GM19351 (cell line): ENCODE data around the gene AUTS2.
"Not testable (repeated sequence)": the region's sequence is repeated elsewhere in the genome, so short reads cannot be mapped to it uniquely, and the experiment has no call there.

Experiments
- ATAC-seq: cut with Tn5 transposase; IDR thresholded peaks from one replicate; pipeline ENCODE4 v1.9.1; 2021; ENCODE audit warnings: mild to moderate bottlenecking, moderate library complexity; ENCODE audit not compliant: unreplicated experiment

The AUTS2 gene

DNA sequence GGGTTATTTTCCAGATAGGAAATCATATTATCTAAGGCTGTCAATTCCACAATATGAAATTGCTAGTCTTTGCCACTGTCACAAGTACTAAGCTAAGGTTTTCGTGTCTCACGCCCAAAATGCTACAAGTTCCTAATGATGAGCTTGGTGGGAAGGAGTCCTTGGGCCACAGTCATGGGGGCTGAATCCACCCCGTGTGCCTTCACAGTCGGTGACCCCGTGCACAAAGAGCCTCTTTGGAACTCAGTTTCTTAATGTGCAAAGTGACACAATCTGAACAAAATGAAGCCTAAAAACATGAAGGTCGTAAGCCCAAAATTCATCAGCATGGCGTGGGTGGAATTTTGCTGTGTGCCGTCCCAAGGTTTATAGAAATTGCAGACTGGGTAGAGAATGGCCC is 1196.7 kb downstream of the AUTS2 start:
- ATAC-seq: no peak

DNA sequence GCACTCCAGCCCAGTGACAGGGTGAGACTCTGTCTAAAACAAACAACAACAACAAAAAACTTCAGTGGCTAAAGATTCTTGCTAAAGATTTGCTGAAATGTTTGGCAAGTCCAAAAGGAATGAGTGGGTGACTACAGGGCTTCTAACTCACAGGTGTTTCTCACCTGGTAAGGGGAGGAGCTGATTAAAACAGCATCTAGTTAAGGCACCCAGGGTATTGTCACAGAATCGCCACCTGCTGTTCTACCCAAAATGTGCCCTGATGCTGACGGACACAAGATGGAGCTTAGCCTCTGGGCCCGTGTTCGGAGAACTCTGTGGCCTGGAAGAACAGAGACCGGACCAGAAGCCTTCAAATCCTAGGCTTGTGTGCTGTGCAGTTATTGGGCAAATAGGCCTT is 1197.7 kb downstream of the AUTS2 start:
- no peak for ATAC-seq

DNA sequence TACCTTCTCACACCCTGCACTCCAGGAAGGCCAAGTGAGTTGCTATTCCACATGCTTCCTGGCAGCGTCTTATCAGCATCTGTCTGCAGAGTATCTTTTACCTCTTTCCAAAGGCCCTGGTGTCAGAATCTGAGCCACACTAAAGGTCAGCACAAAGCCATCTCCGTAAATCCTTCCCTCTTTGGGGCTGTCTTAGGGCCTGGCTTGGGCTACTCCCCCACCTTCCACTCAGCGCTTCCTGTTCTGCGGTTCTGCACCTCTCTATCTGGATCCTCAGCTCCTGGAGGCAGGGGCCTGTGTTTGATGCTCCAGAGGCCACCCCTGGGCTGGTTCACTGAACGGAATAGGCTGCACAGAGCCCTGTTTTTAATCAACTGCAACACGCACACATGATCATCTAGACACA is 1198.8 kb downstream of the AUTS2 start:
- ATAC-seq: no peak

DNA sequence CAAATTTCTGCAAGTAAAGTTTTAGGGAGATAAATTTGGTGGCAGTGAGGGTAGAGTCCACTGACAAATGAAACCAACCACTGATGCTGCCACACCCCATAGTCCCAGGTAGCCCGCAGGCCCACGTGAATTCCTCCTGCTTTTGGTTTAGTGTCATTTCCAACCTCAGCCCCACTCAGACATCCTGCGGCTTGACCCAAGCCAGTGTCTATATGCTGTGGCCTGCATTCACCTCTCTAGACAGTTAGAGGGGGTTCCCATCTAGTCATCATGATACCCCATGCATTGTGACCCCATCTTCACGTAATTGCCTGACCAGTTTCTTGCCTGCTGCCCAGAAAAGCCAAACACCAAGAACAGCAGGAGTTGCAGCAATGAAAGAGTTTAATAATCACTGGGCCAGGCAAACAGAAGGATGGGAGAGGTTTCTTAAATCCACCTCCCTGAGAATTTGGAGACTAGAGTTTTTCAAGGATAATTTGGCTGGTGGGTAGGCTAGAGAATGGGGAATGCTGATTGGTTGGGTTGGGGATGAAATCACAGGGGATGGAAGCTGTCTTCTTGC is 1201.6 kb downstream of the AUTS2 start:
- peak; percentile 61 for ATAC-seq

DNA sequence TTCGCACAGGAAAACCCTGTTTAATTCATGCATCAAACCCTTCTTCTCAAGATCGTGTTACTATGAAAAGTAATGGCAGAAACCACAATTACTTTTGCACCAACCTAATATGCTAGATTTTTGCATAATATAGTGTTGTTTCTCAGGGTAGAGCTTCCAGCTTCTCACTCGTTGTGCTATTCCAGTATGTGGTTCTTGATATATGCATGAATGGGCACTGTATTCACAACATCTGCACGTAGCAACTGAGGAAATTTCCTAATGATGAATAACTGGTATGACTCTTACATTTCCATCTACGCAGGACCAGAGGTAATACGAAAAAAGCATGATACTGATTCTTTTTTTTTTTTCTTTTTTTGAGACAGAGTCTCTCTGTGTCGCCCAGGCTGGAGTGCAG is 1207.1 kb downstream of the AUTS2 start:
- peak; percentile 82 for ATAC-seq

DNA sequence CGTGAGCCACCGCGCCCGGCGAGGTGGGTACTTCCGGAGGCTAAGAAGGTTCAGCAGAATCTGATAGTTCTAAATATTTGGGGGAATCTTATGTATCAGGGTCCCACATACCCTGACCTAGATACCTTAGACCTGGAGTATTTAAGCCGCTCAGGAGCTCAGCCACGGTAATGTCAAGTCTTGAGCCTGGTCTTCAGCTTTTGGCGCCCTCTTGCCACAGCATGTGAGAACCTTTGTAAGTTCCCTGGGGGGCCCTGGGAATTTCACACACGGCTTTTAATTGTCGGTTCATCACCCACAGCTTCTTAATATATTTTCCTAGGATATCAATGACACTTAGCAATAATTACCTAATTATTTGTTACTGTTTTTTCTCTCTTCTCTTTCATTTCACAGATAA is 1209.4 kb downstream of the AUTS2 start:
- ATAC-seq: no peak

DNA sequence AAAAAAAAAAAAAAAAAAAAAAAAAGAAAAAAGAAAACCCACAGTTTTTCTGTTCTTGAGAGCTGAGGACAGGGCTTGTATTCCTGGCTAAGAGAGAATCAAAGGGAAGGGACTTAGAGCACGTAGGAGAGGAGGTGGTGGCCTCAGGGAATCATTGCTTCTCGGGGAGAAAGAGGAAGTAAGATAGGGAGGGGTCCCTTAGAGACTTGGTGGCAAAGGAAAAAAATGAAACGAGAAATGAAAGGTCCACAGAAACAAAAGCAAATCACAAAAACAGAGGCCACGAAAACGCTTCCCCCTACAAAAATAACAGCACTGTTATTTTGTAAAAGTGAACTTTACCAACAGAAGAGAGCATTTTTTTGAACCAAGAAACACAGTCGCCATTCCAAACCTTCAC is 1210.6 kb downstream of the AUTS2 start:
- ATAC-seq: no peak

DNA sequence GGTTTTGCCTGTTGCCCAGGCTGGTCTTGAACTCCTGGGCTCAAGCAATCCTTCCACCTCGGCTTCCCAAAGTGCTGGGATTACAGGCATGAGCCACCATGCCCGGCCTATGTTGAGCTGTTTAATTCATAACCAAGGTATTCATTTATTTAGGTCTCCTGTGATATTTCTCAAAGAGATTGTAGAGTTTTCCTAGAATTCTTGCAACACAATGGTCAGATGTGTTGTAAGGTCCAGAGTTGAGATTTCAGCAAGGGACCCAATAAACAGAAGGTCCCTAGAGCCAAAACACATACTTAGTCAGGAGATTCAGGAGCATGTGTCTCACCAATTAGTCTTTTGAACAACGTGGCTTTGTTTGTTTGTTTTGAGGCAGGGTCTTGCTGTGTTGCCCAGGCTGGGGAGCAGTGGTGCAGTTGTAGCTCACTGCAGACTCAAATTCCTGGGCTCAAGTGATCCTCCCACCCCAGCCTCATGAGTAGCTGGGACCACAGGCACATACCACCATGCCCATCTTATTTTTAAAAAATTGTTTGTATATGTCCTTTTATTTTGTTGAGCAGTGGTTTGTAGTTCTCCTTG is 1212.4 kb downstream of the AUTS2 start:
- ATAC-seq: no peak

DNA sequence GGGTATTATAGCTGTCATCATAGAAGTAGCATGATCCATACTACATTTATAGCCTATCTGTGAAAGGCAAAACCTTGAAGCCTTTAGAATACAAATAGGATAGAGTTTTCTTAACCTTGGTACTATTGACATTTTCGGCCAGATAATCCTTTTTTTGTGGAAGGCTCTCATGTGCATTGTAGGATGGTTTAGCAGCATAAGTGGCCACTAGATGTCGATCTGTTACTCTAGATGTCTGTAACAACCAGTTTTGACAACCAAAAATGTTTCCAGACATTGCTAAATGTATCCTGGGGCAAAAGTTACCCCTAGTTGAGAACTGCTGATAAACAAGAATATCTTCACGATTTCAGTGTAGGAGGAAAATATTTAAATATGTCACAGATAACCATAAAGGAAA is 1214.2 kb downstream of the AUTS2 start:
- no peak for ATAC-seq

DNA sequence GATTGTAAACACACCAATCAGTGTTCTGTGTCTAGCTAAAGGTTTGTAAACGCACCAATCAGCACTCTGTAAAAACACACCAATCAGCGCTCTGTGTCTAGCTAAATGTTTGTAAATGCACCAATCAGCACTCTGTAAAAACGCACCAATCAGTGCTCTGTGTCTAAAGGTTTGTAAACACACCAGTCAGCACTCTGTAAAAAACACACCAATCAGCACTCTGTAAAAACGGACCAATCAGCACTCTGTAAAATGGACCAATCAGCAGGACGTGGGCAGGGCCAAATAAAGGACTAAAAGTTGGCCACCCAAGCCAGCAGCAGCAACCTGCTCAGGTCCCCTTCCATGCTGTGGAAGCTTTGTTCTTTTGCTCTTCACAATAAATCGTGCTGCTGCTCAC is 1224.2 kb downstream of the AUTS2 start:
- ATAC-seq: not testable (repeated sequence)

DNA sequence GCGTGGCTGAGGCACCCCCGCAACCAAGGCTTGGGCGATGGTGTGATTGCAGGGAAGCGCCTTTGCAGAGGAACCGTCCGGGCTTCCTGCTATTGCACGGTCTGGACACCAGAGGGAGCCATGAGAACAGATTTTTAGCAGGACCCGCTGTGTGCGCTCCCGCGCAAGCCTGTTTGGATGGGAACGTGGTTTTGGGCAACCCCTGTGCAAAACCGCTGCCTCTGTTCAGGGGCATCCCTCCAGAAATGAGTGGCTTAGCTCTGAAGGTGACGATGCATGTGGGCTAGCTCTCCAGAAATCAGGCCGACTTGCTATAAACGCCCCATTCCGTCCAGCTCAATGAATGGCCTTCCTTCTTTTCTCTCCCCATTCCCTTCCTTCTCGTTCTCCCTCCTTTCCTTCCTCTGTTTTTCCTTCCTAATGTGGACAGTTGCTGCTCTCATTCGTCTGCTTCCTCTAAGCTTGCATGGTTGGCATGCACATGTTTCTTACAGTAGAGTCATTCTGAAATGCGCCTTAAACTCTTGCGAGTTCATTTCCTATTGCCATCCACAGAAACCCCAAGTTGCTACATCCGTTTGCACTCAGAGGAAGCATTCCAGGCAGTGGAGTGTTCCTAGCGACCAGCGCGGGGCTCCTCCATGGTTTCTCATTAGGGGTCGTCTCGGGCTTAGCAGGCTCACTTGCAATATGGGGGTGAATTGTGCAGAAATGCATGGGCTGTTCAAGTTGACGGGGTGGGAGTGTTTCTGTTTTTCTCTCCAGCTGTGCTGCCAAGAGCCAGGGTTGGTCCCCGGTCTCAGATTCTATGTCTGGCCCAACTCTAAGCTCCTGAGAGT is 1231.2 kb downstream of the AUTS2 start:
- peak; percentile 84 for ATAC-seq

DNA sequence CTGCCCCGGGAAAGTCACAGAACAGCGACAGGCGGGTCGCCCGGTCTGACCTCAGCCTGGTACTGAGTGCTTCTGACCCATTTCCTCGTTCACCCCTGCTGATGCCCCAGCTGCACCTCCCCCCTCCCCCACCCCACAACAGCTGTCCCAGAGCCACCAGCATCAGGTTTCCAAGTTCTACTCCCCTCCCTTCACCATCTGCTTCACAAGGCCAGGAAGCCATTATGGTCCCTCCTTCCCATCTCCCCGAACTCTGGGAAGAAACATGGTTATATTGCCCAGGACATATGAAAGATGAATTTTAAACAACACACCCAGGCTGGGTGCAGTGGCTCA is 1231.8 kb downstream of the AUTS2 start:
- no peak for ATAC-seq

DNA sequence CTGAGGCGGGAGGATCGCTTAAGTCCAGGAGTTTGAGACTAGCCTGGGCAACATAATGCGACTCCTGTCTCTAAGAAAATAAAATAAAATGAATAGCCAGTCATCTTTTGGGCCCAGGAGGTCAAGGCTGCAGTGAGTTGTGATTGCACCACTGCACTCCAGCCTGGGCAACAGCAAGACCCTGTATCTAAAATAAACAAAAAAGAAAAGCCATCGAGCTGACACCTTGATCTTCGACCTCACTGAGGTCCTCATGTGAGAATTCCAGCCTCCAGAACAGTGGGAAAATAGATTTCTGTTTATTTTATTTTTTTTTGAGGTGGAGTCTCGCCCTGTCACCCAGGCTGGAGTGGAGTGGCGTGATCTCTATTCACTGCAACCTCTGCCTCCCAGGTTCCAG is 1232.2 kb downstream of the AUTS2 start:
- ATAC-seq: no peak

DNA sequence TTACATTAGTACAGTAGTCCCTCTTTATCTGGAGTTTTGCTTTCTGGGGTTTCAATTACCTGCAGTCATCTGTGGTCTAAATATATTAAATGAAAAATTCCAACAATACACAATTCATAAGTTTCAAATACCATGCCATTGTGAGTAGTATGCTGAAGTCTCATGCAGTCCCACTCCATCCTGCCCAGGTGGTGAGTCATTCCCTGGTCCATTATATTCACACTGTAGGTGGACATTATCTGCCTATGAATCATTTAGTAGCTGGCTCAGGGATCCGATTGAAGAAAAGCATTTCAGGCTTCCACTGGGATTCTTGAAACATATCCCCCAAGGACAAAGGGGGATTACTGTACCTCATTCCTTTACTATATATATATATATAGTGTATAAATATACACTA is 1235.5 kb downstream of the AUTS2 start:
- ATAC-seq: no peak

DNA sequence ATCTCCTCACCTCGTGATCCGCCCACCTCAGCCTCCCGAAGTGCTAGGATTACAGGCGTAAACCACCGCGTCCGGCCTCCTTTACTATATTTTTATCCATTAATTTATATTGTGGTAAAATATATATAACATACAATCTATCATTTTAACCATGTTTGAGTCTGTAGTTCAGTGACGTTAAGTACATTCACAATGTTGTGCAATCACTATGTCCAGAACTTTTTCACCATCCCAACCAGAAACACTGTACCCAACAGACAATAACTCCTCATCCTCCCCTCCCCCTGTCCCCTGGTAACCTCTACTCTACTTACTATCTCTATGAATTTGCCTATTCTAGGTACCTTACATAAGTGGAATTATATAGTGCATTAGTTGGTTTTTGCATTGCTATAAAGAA is 1236.1 kb downstream of the AUTS2 start:
- no peak for ATAC-seq

DNA sequence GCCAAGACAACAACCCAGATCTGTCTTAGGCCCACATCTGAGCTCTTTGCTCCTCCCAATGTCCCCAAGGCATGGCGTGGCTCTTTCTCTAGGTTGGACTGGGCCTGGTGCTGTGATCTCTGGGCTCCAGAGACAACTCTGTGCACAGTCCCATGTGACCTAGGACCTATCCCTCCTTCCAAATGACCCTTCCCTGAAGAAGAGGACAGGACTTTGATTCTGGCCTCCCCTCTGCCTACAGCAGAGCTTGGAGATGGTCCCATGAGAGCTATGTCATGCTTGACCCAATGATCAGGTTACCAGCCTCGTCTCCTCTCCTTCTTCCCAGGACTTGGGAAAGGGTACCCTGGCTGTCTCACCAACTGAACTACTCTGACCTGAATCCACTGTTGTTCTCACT is 1237.4 kb downstream of the AUTS2 start:
- ATAC-seq: no peak

DNA sequence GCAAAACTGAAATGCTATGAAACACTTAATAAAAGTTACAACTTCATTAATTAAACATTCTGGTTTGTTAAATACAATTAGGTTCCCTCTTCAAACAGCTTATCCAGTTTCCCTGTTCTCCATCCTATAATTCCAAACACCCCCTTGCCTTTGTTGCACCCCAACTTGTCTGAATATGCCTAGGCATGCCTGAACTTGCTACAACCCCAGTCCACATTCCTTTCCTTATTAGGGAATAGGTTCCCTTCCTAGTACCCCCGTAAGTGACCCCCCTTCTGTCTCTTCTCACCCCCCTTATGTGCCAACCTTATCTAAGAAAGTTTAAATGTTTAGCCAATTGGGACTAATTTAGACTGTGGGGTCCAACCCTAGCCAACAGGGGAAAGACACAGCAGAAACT is 1238.0 kb downstream of the AUTS2 start:
- ATAC-seq: no peak

DNA sequence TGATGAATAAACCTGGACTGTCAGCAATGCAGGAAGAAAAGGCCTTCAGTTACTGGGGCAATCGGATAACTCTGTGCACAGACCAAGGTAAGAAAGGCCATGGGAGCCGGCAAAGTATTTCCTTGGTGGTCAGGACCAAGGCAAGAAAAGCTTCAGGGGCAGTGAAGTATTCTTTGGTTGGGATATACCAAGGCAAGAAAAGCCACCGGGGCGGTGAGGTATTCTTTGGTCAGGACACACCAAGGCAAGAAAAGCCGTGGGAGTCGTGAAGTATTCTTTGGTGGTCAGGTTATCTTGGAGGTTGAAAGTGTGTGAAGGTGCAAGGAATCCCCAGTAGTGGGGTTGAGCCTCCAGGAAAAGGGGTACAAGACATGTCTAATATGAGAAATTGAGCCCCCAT is 1238.7 kb downstream of the AUTS2 start:
- no peak for ATAC-seq

DNA sequence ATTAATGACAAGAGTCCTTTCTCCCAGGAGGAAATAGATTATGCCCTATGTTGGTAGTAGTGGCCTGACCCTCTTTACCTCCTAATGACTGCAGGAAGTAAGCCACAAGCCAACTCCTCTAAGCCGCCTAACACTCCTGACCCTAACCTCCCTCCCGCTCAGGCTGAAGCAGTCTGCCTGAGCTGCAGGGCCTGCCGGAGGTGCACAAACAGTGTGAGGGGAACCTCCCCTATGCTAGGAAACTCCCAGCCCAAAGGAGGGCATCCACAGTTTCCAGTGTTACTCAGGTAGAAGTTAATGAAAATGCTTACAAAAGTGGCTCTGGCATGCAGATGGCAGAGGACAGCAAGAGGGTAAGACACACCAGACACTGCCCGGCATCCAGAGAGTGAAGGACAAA is 1239.3 kb downstream of the AUTS2 start:
- ATAC-seq: no peak

DNA sequence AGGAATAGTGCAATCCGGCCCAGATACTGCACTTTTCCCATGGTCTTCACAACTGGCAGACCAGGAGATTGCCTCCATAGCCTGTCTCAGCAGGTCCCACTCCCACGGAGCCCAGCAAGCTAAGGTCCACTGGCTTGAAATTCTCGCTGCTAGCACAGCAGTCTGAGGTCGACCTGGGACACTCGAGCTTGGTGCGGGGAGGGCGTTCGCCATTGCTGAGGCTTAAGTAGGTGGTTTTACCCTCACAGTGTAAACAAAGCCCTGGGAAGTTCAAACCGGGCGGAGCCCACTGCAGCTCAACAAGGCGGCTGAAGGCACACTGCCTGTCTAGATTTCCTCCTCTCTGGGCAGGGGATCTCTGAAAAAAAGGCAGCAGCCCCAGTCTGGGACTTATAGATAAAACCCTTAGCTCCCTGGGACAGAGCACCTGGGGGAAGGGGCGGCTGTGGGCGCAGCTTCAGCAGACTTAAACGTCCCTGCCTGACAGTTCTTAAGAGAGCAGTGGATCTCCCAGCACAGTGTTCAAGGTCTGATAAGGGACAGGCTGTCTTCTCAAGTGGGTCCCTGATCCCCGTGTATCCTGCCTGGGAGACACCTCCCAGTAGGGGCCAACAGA is 1240.1 kb downstream of the AUTS2 start:
- no peak for ATAC-seq
